ENCODE data around the gene BCAN. TPM values are rescaled to one million over a fixed set of nuclear protein-coding genes. Genes with fewer than 3 reads are reported as not detected.
A peak's percentile ranks its signal among the peaks of the same experiment; 100 is the strongest.

BCAN gene
- total RNA-seq, 1 donor from 2014 or later = not detected

DNA sequence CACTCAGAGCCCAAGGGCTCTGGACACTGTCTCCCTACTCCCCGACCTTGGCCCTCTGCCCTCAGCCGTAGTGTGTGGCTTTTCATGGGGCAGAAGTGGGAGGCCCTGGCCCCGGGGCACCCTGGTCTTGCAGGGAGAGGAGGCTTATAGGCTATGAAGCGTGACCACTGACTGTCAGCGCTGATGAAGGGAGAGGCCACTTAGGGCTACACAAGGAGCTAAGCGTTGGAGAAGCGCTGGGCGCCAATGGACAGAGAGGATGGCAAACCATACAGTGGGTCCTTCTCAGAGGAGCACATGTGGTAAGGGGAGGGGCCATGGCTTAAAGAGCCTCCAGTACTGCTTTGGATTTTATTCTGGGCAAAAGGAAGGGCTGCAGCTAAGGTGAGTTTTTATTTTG, 55.6 kb downstream of the BCAN start:
- intact Hi-C loops (cut with micrococcal nuclease) = no loop called here
- Mint-ChIP-seq H3K9me3 (no peaks in the 10 kb centered on the region), H3K4me3 (no peak overlapping the region), H3K27ac (peak overlapping the region; percentile 2), H3K27me3 (ENCODE audit: insufficient read depth) (peaks cover 30% of the 10 kb centered on the region), H3K4me1 (ENCODE audit: low read depth) (peaks cover 12% of the 10 kb centered on the region), H3K36me3 (ENCODE audit: low read depth) (no peaks in the 10 kb centered on the region)
- DNase-seq (ENCODE audit: low spot score) = no peak

DNA sequence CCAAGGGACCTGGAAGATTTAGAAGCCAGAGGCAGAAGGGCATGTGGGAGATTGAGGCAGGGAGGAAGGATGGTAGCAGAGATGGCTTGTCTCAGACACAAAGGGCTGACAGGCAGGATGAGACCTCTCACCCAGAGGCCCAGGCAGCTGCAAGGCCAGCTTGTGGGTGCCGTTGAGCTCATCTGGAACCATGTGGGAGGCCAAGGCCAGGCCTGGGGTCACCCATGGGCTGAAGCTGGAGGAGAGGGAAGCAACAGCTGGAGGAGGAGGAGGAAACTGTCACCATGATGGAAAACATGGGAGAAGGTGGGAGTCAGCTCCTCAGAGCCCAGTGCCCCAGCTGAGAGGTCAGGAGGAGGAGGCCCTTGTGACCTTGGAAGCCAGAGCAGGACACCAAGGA, 57.1 kb downstream of the BCAN start:
- Mint-ChIP-seq H3K4me3 (no peak overlapping the region), H3K27me3 (ENCODE audit: insufficient read depth) (peaks cover 27% of the 10 kb centered on the region), H3K9me3 (no peaks in the 10 kb centered on the region), H3K36me3 (ENCODE audit: low read depth) (no peaks in the 10 kb centered on the region), H3K27ac (no peak overlapping the region), H3K4me1 (ENCODE audit: low read depth) (peaks cover 6% of the 10 kb centered on the region)
- DNase-seq (ENCODE audit: low spot score) = no peak
- intact Hi-C loops (cut with micrococcal nuclease) = no loop called here

DNA sequence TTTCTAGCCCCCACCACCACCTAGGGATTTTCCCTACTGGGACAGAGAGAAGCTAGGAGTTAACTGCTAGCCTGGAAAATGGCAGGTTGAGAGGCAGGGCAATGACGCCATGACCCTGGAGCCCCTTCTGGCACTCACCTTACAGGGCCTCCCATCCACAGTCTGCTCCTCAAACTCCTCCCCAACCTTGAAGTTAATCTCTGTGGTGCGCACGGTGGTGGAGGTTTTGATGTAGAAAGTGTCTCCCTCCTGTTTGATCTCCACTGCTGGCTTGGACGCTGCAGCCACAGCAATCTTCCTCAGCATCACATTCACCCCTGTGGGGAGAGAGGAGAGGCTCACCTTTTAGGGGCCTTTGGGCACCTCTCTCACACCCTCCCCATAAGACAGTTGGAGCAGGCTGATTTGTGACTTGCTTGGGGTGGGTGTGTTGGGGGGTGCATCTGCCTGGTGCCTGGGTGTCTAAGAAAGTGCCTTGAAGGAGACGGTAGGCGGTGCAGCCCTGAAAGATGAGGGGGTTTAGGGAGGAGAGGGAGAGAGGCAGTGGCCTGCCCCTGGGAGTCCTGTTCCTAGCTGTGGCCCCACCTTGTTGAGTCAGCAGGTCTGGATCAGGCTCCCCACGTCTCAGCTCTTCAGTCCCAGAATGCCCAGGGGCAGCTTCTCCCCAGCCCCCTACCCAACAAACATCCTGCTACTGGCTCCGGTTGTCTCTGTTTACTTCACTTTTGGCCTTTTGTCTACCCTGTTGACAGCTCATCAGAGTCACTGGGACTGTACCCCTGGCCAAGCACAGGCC, 59.0 kb downstream of the BCAN start:
- intact Hi-C loops (cut with micrococcal nuclease) = no loop called here
- H3K27ac Mint-ChIP-seq = no peak overlapping the region
- DNase-seq (ENCODE audit: low spot score) = no peak
- H3K4me3 Mint-ChIP-seq = no peak overlapping the region
- H3K4me1 Mint-ChIP-seq (ENCODE audit: low read depth) = peaks cover 17% of the 10 kb centered on the region
- H3K9me3 Mint-ChIP-seq = no peaks in the 10 kb centered on the region
- H3K27me3 Mint-ChIP-seq (ENCODE audit: insufficient read depth) = peaks cover 34% of the 10 kb centered on the region
- H3K36me3 Mint-ChIP-seq (ENCODE audit: low read depth) = no peaks in the 10 kb centered on the region

DNA sequence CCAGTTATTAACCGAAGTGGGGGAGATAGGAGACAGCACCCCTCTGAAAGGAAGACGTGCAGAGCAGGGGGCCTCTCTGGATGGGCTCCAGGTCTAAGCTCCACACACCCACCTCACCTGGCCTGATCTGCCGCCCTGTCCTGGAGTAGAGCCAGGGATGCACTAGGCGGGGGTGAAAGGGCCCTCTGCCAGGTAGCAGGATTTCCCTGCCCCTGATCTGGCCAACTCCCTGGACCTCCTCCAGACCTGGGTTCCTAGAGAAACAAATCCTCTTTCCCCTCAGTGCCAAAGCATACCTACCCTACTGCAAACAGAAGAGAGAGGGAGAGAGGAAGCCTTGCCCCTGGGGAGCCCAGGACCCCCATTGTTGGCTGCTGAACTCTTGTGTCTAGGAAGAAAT, 61.4 kb downstream of the BCAN start:
- H3K4me3 Mint-ChIP-seq = no peak overlapping the region
- no peaks in the 10 kb centered on the region for H3K36me3 Mint-ChIP-seq (ENCODE audit: low read depth)
- no peak for DNase-seq (ENCODE audit: low spot score)
- intact Hi-C loops (cut with micrococcal nuclease) = no loop called here
- H3K4me1 Mint-ChIP-seq (ENCODE audit: low read depth) = peaks cover 28% of the 10 kb centered on the region
- peaks cover 43% of the 10 kb centered on the region for H3K27me3 Mint-ChIP-seq (ENCODE audit: insufficient read depth)
- no peaks in the 10 kb centered on the region for H3K9me3 Mint-ChIP-seq
- H3K27ac Mint-ChIP-seq = no peak overlapping the region

DNA sequence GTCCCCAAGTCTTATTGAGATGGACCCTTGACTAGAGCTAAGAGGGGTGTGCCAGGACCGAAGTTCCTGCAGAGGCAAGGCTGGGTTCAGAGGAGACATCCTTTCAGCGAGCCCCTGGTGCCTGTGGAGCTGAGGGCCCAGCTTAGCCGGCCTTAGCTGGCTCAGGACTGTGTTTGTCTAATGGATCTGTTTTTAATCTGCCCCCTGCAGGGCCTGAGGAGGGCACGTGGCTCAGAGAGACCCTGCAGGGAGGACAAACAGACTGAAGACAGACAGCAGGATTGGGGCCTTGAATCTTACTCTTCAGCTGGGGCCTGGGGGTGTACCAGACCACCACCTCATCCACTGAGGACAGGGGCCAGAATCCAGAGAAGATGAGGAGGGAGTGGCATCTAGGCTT, 61.8 kb downstream of the BCAN start:
- peaks cover 47% of the 10 kb centered on the region for H3K27me3 Mint-ChIP-seq (ENCODE audit: insufficient read depth)
- DNase-seq (ENCODE audit: low spot score) = no peak
- H3K36me3 Mint-ChIP-seq (ENCODE audit: low read depth) = no peaks in the 10 kb centered on the region
- intact Hi-C loops (cut with micrococcal nuclease) = no loop called here
- H3K4me3 Mint-ChIP-seq = no peak overlapping the region
- no peaks in the 10 kb centered on the region for H3K9me3 Mint-ChIP-seq
- no peak overlapping the region for H3K27ac Mint-ChIP-seq
- peaks cover 28% of the 10 kb centered on the region for H3K4me1 Mint-ChIP-seq (ENCODE audit: low read depth)

DNA sequence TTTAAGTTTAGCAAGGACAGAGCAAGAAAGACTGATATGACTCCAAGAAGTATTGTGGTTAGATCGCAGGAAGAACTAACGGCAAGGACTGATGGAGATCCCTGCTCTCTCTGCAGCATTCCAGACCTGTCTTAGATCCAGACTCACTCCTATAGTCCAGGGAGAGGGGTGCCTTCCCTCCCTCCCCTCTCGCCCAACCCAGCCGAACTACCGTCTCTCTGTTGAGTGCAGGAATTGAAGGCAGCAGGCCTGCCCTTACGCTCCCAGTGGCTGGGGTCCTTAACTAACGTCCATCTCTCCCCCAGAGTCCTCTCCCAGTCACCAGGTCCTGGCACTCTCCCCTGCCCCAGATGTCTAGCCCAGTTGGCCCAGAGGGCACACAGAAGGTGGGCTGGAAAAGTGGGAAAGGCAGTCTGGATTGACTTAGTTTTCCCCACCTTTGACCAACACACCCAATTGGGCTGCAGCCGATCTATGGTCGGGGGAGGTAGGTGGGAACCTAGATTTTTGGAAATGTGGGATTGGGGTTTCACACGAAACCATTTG, 62.3 kb downstream of the BCAN start:
- Mint-ChIP-seq H3K4me1 (ENCODE audit: low read depth) (peaks cover 28% of the 10 kb centered on the region), H3K9me3 (no peaks in the 10 kb centered on the region), H3K4me3 (peak overlapping the region; percentile 31), H3K36me3 (ENCODE audit: low read depth) (no peaks in the 10 kb centered on the region), H3K27me3 (ENCODE audit: insufficient read depth) (peaks cover 45% of the 10 kb centered on the region), H3K27ac (no peak overlapping the region)
- no peak for DNase-seq (ENCODE audit: low spot score)
- intact Hi-C loops (cut with micrococcal nuclease) = no loop called here

DNA sequence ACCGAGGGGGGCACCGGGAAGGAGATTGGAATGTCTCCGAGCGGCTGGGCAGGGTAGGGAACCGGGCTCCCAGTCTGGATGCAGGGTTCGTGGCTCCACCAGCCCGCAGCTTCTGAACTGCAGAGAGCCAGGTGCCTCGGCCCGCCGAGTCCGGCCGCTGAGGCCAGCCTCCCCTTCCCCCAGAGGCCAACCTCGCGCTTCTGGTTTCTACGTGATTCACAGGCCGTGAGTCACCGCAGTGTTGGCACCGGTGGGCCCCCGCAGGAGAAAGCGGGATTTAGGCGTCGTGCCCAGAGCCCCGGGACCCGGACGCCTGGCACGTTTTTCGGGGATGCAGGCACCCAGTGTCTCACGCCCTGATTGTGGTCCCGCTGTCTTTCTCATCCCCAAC, 63.0 kb downstream of the BCAN start:
- Mint-ChIP-seq H3K9me3 (no peaks in the 10 kb centered on the region), H3K4me1 (ENCODE audit: low read depth) (peaks cover 28% of the 10 kb centered on the region), H3K36me3 (ENCODE audit: low read depth) (no peaks in the 10 kb centered on the region), H3K27ac (no peak overlapping the region), H3K27me3 (ENCODE audit: insufficient read depth) (peaks cover 43% of the 10 kb centered on the region), H3K4me3 (peak overlapping the region; percentile 85)
- DNase-seq (ENCODE audit: low spot score) = no peak
- intact Hi-C loops (cut with micrococcal nuclease) = loop anchor here (1.0 to 5.0 kb wide), 3 partner anchors 45 to 222 kb away; no protein-coding TSS in a partner anchor

DNA sequence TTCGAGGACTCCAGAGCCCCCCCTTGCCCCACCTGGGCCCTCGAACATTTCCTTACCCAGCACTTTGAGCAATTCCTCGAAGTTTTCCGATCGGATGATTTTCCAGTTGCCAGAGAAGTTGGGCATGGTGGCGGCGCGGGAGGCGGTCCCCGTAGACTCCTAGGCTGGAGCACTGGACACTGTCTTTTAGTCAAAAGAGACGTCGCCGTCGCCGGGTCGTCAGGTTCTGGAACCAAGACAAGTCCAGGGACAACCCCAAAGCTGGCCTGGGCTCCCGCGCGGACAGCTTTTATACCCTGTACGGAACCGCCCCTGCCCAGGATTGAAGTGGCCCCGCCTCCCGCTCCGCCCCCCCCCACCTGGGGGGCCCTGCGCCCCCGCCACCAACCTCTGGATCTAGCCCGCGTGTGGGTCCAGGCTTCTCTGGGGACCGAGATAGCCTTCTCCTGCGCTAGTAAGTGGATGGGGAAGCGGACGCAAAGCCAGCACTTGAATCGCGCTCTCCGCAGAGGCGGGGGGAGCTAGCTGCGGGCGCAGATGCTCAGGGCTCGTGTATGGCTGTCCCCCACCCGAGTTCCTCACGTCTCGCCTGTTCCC, 63.5 kb downstream of the BCAN start, which contains the start of gene CRABP2:
CRABP2 (minus strand) TSS at position 263 of the 597 bp plus-strand sequence; CDS start at position 126, 137 bp downstream.
- H3K9me3 Mint-ChIP-seq = no peaks in the 10 kb centered on the region
- intact Hi-C loops (cut with micrococcal nuclease) = loop anchor here (1.0 to 5.0 kb wide), 3 partner anchors 45 to 222 kb away; no protein-coding TSS in a partner anchor
- H3K36me3 Mint-ChIP-seq (ENCODE audit: low read depth) = no peaks in the 10 kb centered on the region
- no peak for DNase-seq (ENCODE audit: low spot score)
- peaks cover 43% of the 10 kb centered on the region for H3K27me3 Mint-ChIP-seq (ENCODE audit: insufficient read depth)
- H3K27ac Mint-ChIP-seq = peak within 1 kb of the TSS; percentile 29
- H3K4me3 Mint-ChIP-seq = peak within 1 kb of the TSS; percentile 85
- peaks cover 28% of the 10 kb centered on the region for H3K4me1 Mint-ChIP-seq (ENCODE audit: low read depth)

DNA sequence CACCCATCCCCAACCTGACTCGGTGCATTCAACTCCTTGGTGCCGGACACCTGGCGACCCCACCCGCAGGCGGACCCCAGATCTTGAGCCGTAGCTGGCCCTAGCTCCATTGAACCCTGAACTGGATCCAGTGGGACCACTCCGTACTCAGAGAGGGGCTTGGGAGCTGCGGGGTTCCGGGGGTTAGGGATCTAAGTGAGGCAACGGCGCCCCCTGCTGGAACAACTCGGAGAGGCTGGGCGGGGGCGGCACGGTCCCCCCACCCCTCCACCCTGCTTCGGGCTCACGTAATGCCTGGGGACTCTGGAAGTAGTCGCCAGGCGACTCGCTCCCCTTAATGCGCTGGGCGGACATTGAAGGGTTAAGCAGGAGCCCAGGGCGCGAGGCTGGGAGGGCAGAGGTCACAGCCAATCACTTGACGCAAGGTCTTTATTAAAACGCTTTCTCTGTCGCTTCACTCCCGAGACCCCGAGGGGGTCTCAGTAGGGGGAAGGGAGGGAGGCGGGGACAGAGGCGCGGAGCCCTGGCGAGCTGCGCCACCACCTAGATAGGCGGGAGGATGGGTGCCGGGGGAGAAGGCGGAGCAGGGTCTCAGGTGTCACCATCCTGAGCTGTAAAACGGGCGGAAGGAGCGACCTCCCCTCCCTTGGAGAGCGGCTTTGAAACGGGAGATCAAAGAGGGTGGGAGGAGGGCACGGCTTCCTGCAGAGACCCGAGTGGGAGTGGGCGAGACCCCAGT, 64.2 kb downstream of the BCAN start:
- intact Hi-C loops (cut with micrococcal nuclease) = loop anchor here (1.0 to 5.0 kb wide), 5 partner anchors 17 to 221 kb away; no protein-coding TSS in a partner anchor
- Mint-ChIP-seq H3K27ac (peak overlapping the region; percentile 29), H3K4me3 (peak overlapping the region; percentile 85), H3K27me3 (ENCODE audit: insufficient read depth) (peaks cover 43% of the 10 kb centered on the region), H3K9me3 (no peaks in the 10 kb centered on the region), H3K36me3 (ENCODE audit: low read depth) (no peaks in the 10 kb centered on the region), H3K4me1 (ENCODE audit: low read depth) (peaks cover 24% of the 10 kb centered on the region)
- DNase-seq (ENCODE audit: low spot score) = peak; percentile 47

DNA sequence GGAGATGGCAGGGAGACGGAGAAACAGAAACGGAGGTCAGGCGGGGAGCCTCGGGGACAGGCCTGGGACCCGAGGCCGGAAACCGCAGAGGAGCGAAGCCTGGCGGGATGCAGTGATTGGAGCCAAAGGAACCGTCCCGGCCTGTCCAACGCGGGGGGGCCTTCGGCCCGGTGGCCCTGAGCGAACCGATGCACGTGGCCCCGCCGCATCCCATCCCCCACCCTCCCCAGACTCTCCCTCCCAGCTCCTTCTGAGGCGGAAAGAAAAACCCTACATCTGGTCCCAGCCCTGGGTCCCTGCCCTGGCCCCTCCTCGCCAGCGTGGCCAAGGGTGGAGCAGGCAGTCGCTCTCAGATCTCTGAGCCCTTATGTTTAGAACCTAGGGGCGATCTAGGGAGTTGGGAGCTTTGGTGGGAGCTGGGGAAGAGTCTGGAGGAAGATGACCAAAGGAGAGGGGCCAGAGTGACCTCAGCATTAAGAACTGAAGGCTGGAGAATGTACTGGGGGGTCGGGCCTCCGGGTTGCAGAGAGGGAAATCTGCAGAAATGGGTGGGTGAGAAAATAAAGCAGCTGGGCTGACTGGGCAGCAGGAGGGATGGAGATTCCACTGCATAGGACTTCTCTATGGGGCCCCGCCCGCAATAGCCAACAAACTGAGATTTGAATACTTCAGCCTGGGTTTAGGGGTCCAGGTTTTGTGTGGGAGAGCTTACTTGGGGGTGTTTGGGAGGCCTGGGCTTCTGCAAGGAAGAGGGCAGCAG, 64.9 kb downstream of the BCAN start:
- H3K36me3 Mint-ChIP-seq (ENCODE audit: low read depth) = no peaks in the 10 kb centered on the region
- DNase-seq (ENCODE audit: low spot score) = no peak
- peak overlapping the region; percentile 85 for H3K4me3 Mint-ChIP-seq
- intact Hi-C loops (cut with micrococcal nuclease) = loop anchor here (1.0 to 5.0 kb wide), 4 partner anchors 18 to 220 kb away; no protein-coding TSS in a partner anchor
- H3K9me3 Mint-ChIP-seq = no peaks in the 10 kb centered on the region
- H3K27me3 Mint-ChIP-seq (ENCODE audit: insufficient read depth) = peaks cover 39% of the 10 kb centered on the region
- H3K27ac Mint-ChIP-seq = peak overlapping the region; percentile 58
- peaks cover 23% of the 10 kb centered on the region for H3K4me1 Mint-ChIP-seq (ENCODE audit: low read depth)

DNA sequence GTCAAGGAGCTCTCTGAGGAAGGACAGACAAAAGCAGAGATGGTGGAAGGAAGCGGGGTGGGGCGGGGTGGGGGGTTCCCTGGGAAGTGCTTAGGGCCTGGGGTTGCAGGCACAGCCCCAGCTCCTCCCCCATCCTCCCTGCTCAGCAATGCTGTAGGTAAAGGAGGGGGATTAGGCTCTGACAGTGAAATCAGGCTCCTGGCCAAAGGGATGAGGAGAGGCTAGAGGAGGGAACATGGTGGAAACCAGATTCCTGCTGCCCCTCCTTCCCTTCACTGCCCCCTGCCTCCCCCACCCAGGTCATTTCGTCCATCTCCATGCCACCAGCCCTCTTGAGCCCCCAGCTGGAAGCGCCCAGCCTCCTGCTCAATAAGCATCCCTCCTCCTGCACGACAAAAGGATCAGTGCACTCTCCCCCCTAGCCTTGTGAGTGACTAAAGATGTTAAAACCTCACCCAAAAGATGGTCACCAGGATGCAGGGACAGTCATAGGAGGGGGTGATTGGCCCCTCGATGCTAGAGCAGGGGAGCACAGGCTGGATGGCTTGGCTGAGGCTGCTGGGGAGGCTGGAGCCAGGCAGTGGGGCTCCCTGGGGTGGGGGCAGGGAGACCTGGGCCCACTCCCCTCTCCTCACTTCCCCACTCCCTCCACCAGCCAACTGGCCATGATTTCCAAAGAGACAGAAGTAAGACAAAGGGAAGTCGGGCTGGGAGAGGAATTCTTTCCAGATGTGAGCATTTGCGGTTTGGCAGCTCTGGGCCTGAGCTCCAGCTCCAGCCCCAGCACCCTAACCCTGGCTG, 65.7 kb downstream of the BCAN start:
- no peak overlapping the region for H3K4me3 Mint-ChIP-seq
- H3K27ac Mint-ChIP-seq = no peak overlapping the region
- intact Hi-C loops (cut with micrococcal nuclease) = loop anchor here (2.0 to 5.0 kb wide), 3 partner anchors 19 to 220 kb away; no protein-coding TSS in a partner anchor

More for the DNA sequence above, 65.7 kb downstream of the BCAN start:
- Mint-ChIP-seq H3K27me3 (ENCODE audit: insufficient read depth) (peaks cover 39% of the 10 kb centered on the region), H3K36me3 (ENCODE audit: low read depth) (no peaks in the 10 kb centered on the region), H3K9me3 (no peaks in the 10 kb centered on the region), H3K4me1 (ENCODE audit: low read depth) (peaks cover 23% of the 10 kb centered on the region)
- no peak for DNase-seq (ENCODE audit: low spot score)

Data from activated T-helper 1 cell treated with anti-CD3 and anti-CD28 coated beads, Interleukin-12 subunit alpha, Interleukin-12 subunit beta, Interleukin-2, Interleukin-4 antibody, amounts not matched to agents 30 ng/mL and 10 ng/mL and 1 ng/mL, durations not matched to agents 14 hours and 24 hours and 36 hours (primary cell).